Ascending aorta (tissue), 2 donors: ENCODE measurements around the gene SLC6A3. TPM values are rescaled to one million over a fixed set of nuclear protein-coding genes. Genes with fewer than 3 reads are reported as not detected.
"Not testable (repeated sequence)": the region's sequence is repeated elsewhere in the genome, so short reads cannot be mapped to it uniquely, and the experiment has no call there.

Source experiments
- DNase-seq, 2 donors: peaks; one replicate each; pipeline ENCODE4 v3.0.0-alpha.2; 2019; ENCODE audit warnings: low spot score in 2 of 2
- H3K27ac ChIP-seq, 2 donors: fragments of 200-600 bp; sonication (generic); one replicate each; pipeline ENCODE4 v1.5.1; 2016 to 2017; ENCODE audit warnings: mild to moderate bottlenecking in 1 of 2
- H3K27me3 ChIP-seq: fragments of 200-600 bp; sonication (generic); one replicate; pipeline ENCODE4 v1.5.1; 2017
- H3K36me3 ChIP-seq, 2 donors: fragments of 200-600 bp; sonication (generic); one replicate each; pipeline ENCODE4 v1.5.1; 2016
- H3K4me1 ChIP-seq, 2 donors: fragments of 200-600 bp; sonication (generic); one replicate each; pipeline ENCODE4 v1.5.1; 2016 to 2017; ENCODE audit warnings: mild to moderate bottlenecking in 1 of 2
- H3K4me3 ChIP-seq, 2 donors: fragments of 200-600 bp; sonication (generic); one replicate each; pipeline ENCODE4 v1.5.1; 2016 to 2017; ENCODE audit warnings: mild to moderate bottlenecking in 1 of 2
- H3K9me3 ChIP-seq, 2 donors: fragments of 200-600 bp; sonication (generic); one replicate each; pipeline ENCODE4 v1.5.1; 2016
- CTCF ChIP-seq, 3 experiments: fragments of 200-600 bp in 2 of 3; fragments of 450-650 bp in 1 of 3; sonication (generic) in 2 of 3; IDR thresholded peaks; one replicate each; pipeline ENCODE4 v1.5.1; 2016 to 2019; ENCODE audit warnings: antibody characterized with exemption in 3 of 3, mild to moderate bottlenecking in 1 of 3, moderate library complexity in 1 of 3
- intact Hi-C: fragments of 100-400 bp; cut with DNase I; formaldehyde crosslinking; loops from one replicate; pipeline ENCODE4 v1.15.1; 2023
- total RNA-seq: library from RNA; depleted of rRNA; stranded (reverse); fragments of >200 nt; gene quantifications from one replicate; pipeline ENCODE4 v1.1.0, GENCODE V29; 2016

The SLC6A3 gene
- total RNA-seq, 1 donor from 2014 or later, result not detected

DNA sequence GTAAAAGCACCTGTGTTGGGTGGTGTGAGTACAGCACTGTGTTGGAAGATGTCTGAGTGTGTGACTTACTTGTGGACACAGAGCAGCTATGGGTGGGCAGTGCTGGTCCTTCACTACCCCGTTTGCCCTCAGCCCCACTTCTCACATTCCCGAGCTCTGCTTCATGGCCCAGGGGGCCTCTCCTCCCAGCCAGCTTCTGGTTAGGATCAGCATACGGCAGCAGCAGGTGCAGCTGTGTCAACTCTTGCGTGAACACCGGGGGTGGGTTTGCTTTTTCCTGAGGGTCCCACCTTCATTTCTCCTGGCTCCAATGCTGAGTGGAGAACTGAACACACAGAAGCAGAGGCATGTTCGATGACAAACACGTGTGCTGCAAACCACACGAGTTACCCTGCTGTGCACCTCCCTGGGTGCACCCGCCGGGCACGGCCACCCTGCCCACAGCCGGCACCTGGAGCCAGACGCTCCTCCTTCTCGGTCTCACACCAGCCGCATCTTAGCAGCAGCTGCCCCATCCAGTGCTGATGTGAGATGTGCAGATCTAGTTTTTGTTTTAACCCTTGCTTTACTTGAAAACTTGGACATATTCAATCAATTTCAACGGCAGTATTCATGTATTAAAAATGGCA, 14.9 kb upstream of the SLC6A3 start:
- no peak for TF ChIP-seq CTCF (IDR thresholded peaks at IDR 0.05)
- peaks cover 26 to 39% of the 10 kb centered on the region in 2 donors for H3K36me3 ChIP-seq
- no peaks in the 10 kb centered on the region for H3K27me3 ChIP-seq
- DNase-seq, result no peak
- H3K27ac ChIP-seq, result no peak overlapping the region
- H3K9me3 ChIP-seq, result peaks cover 0 to 14% of the 10 kb centered on the region in 2 donors
- H3K4me3 ChIP-seq, result no peak overlapping the region
- H3K4me1 ChIP-seq, result no peaks in the 10 kb centered on the region
- intact Hi-C loops, result no loop called here

DNA sequence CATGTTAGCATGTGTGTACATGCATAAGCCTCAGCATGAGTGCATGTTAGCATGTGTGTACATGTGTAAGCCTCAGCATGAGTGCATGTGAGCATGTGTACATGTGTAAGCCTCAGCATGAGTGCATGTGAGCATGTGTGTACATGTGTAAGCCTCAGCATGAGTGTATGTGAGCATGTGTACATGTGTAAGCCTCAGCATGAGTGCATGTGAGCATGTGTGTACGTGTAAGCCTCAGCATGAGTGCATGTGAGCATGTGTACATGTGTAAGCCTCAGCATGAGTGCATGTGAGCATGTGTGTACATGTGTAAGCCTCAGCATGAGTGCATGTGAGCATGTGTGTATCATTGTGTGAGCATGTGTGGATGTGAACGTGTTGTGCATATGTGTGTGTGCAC, 14.2 kb upstream of the SLC6A3 start:
- Histone ChIP-seq H3K36me3 (peaks cover 26 to 38% of the 10 kb centered on the region in 2 donors), H3K9me3 (peaks cover 0 to 15% of the 10 kb centered on the region in 2 donors)
- H3K27me3 ChIP-seq, H3K4me3 ChIP-seq, intact Hi-C loops, H3K4me1 ChIP-seq, DNase-seq, H3K27ac ChIP-seq: not testable (repeated sequence)

- peaks cover 9 to 27% of the 10 kb centered on the region in 2 donors for H3K9me3 ChIP-seq
- H3K27me3 ChIP-seq, H3K27ac ChIP-seq, DNase-seq, intact Hi-C loops, H3K4me3 ChIP-seq, H3K4me1 ChIP-seq, H3K36me3 ChIP-seq: not testable (repeated sequence)
Measured at GRCh38 chr5:1456110-1456881, 11.1 kb upstream of the SLC6A3 start.

DNA sequence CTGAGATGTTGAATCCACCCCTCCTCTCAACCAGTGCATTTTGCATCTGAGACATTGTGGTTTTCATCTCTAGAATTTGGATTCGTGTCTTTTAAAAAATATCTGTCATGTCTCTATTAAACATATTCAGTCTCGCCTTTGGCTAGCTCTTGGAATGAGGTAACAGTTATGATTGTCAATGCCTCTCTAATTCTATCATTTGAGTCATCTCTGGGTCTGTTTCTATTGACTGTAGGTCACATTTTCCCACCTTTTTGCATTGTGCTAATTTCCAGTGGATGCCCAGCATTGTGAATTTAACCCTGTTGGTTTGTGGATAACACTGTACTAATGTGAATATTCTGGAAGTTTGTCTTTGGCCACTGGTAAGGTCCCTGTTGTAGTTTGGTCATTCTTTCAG, 8.4 kb upstream of the SLC6A3 start:
- intact Hi-C loops, result no loop called here
- no peak overlapping the region for H3K27ac ChIP-seq

GRCh38 chr5:1449081-1449630, 3.9 kb upstream of the SLC6A3 start:
- Histone ChIP-seq H3K36me3 (no peaks in the 10 kb centered on the region), H3K27ac (no peak overlapping the region), H3K27me3 (peaks cover 12% of the 10 kb centered on the region), H3K4me3 (no peak overlapping the region), H3K4me1 (peaks cover 0 to 2% of the 10 kb centered on the region in 2 donors), H3K9me3 (peaks cover 9 to 10% of the 10 kb centered on the region in 2 donors)
- TF ChIP-seq CTCF (IDR thresholded peaks at IDR 0.05), result no peak
- no peak for DNase-seq
- intact Hi-C loops, result no loop called here

More for the DNA sequence above, 8.4 kb upstream of the SLC6A3 start:
- Histone ChIP-seq H3K4me1 (no peaks in the 10 kb centered on the region), H3K27me3 (no peaks in the 10 kb centered on the region), H3K36me3 (no peaks in the 10 kb centered on the region), H3K4me3 (no peak overlapping the region), H3K9me3 (peaks cover 9 to 27% of the 10 kb centered on the region in 2 donors)
- DNase-seq, result no peak
- no peak for TF ChIP-seq CTCF (IDR thresholded peaks at IDR 0.05)

GRCh38 chr5:1448511-1449011, 3.3 kb upstream of the SLC6A3 start:
- peaks cover 3 to 5% of the 10 kb centered on the region in 2 donors for H3K9me3 ChIP-seq
- intact Hi-C loops, result no loop called here
- H3K36me3 ChIP-seq, result no peaks in the 10 kb centered on the region
- no peak for TF ChIP-seq CTCF (IDR thresholded peaks at IDR 0.05)
- H3K4me3 ChIP-seq, result no peak overlapping the region
- H3K4me1 ChIP-seq, result peaks cover 0 to 2% of the 10 kb centered on the region in 2 donors
- no peak for DNase-seq
- H3K27me3 ChIP-seq, result peaks cover 12% of the 10 kb centered on the region
- no peak overlapping the region for H3K27ac ChIP-seq
